Liver (tissue), 3 donors: ENCODE results near the gene GAB2.

Source experiments
- CTCF ChIP-seq: fragments of 150-350 bp; IDR thresholded peaks from 2 replicates; pipeline ENCODE4 v1.5.1; 2017; ENCODE audit warnings: improper control_type of control experiment, low read depth, low read length; ENCODE audit not compliant: missing input control
- TAF1 ChIP-seq: conservative IDR thresholded peaks from 2 replicates; pipeline ENCODE4 v1.6.1; 2016; ENCODE audit warnings: antibody characterized with exemption, mild to moderate bottlenecking
- YY1 ChIP-seq: IDR thresholded peaks from 2 replicates; pipeline ENCODE4 v1.6.1; 2016; ENCODE audit warnings: antibody characterized with exemption, mild to moderate bottlenecking
- donor health status: healthy.
- donor health status: healthy.

- TF ChIP-seq CTCF = no peak
- TF ChIP-seq YY1 = no peak
- no peak for TF ChIP-seq TAF1
Measured at GRCh38 chr11:78338138-78338537, 79.5 kb downstream of the GAB2 start.
